ENCODE measurements around the gene PORCN.

Gene PORCN

DNA sequence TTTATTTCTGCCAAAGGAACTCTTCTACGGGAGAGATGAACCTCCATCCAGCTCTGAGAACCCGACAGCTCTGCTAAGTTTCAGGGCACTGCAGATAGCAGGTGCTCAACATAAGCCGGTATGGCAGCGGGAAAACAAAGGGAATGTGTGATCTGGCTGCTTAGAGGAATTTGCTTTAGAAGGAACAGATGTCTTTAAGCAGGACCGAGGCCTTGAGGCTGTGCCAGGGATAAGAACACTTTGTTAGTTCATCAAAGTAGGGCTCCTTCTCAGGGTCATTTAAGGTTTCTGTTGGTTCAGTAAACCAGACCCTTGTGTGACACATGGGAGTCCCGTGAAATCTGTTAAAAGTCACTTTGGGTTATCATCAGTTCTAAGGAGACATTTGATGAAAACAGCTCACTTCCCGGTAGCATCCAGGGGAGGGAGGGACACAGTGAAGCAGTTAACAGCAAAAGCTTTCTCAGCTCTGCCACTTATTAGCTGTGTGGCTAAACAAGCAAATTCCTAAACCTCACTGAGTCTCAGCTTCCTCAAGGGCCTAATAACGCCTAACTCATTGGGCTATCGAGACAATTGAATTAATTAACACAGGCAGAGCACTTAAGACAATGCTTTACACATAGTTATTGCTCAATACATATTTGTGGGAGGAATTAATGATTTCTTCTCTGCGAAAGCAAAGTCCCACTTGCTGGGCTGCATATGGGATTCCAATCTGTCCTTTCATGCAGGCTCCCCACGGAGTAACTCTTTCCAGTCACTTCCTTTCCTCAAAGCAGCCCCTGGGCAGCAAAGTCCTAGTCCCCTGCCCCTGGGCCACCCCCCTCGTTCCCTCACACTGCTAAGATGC, 35.7 kb upstream of the PORCN start:
- H3K27ac ChIP-seq, result no peak overlapping the region
- TF ChIP-seq, protein P1, sequence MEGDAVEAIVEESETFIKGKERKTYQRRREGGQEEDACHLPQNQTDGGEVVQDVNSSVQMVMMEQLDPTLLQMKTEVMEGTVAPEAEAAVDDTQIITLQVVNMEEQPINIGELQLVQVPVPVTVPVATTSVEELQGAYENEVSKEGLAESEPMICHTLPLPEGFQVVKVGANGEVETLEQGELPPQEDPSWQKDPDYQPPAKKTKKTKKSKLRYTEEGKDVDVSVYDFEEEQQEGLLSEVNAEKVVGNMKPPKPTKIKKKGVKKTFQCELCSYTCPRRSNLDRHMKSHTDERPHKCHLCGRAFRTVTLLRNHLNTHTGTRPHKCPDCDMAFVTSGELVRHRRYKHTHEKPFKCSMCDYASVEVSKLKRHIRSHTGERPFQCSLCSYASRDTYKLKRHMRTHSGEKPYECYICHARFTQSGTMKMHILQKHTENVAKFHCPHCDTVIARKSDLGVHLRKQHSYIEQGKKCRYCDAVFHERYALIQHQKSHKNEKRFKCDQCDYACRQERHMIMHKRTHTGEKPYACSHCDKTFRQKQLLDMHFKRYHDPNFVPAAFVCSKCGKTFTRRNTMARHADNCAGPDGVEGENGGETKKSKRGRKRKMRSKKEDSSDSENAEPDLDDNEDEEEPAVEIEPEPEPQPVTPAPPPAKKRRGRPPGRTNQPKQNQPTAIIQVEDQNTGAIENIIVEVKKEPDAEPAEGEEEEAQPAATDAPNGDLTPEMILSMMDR (conservative IDR thresholded peaks at IDR 0.05), result no peak

DNA sequence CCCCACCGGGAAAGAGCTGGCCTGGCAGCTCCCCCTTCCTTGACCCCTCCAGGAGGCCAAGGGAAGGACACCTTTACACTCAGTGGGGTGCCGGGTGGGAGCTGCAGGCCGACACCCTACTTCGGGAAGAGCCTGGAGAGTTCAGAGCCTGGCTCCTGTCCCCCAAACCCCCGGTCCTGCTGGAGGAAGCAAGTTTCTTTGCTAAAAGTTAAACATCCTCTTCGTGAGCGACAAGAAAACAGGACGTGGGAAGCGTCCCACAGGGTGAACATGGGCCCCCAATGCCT, 35.1 kb upstream of the PORCN start:
- H3K27ac ChIP-seq, result no peak overlapping the region

DNA sequence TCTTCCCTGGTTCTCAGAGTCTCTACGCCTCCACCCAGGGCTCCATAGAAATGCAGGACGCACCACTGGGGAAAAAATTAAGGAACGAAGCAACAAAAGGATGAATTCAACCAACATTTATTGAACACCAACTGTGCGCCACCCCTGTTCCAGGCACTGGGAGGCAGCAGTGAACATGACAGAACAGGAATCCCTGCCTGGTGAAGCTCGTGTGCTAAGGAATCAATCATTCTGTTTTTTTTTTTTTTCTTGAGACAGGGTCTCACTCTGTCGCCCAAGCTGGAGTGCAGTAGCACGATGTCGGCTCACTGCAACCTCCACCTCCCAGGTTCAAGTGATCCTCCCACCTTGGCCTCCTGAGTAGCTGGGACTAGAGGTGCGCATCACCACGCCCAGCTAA, 34.7 kb upstream of the PORCN start:
- TF ChIP-seq, protein P1 (conservative IDR thresholded peaks at IDR 0.05), result no peak
- no peak overlapping the region for H3K27ac ChIP-seq

More for the DNA sequence above, 35.1 kb upstream of the PORCN start:
- TF ChIP-seq, protein P1 (conservative IDR thresholded peaks at IDR 0.05), result no peak

GRCh38 chrX:48474581-48474980, 34.2 kb upstream of the PORCN start:
- H3K27ac ChIP-seq, result peak overlapping the region; percentile 50; the same call in 1 of the 2 replicates
- TF ChIP-seq, protein P1 (conservative IDR thresholded peaks at IDR 0.05), result no peak

DNA sequence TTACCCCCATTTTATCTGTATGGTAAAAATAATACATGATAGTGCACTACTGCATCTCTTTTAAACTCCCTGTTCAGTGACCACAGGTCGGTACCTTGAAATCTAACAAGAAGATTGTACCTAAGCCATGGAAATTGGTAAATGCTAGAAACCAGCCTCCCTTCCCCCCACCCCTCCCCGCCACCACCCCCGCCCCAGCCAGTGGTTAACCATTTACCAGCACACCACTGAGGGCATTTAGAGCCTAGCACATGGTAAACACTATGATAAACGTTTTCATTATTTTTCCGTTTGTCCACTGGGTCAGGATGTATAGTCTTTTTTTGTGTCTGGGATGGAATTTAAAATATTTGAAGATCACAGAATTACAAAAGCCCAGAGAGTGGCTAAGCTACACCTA, 33.5 kb upstream of the PORCN start:
- H3K27ac ChIP-seq, result peak overlapping the region; percentile 50; the same call in 1 of the 2 replicates
- TF ChIP-seq, protein P1 (conservative IDR thresholded peaks at IDR 0.05), result no peak

DNA sequence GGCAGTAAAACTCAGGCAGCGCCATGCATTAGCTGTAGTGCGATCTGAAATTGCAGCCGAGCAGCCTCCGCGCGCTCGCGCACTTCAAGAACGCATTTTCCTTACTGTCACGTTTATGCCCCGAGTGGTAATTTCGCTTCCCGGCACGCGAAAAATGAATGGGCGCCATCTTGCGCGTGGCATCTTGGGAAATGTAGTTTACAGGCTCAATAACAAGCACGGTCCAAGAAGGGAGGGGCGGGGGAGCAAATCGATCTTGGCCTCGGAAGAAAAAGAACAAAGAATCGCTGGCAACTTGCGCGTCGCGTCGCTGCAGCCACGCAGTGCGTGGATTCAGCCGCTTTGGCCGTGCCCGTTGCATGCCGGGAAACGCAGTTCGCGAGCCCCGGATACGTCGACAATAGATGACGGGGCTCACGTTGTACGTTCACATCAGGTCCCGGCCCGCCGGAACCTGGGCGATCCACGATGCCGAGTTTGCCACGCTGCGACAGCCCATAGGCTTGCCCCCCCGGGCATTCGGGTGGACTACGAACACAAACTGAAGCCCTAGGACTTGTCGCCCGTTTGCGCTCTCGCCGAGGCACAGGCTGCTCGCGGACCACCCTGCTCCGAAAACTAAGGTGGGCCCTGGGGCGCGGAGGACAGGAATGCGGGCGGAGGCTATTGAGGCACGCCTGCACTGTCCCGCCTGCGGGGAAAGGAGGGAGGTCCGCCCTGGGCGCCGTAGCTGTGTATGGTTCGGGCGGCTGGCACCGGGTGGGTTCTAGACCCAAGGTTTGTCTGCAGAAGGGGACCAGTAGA, 32.8 kb upstream of the PORCN start, which contains the start of gene FTSJ1:
Gene FTSJ1 (plus strand): TSS at position 426 of the 804 bp plus-strand sequence. CDS start 1,849 bp downstream, outside the sequence.
- H3K27ac ChIP-seq, result peak within 1 kb of the TSS; percentile 50; the same call in 1 of the 2 replicates
- TF ChIP-seq, protein P1 (conservative IDR thresholded peaks at IDR 0.05), result no peak

- TF ChIP-seq, protein P1 (conservative IDR thresholded peaks at IDR 0.05), result no peak
- peak overlapping the region; percentile 50; the same call in 1 of the 2 replicates for H3K27ac ChIP-seq
These were observed 31.9 kb upstream of the PORCN start for GRCh38 chrX:48476919-48477318.

All from VCaP (cell line).